Adrenal gland (tissue), 5 donors: Measurements from ENCODE around the gene RNASE7.

ENCODE experiments used
- CTCF ChIP-seq, 6 experiments: fragments of 450-650 bp in 4 of 6; fragments of 200-600 bp in 2 of 6; sonication (generic) in 1 of 6; IDR thresholded peaks; 1 replicate in 5 of 6; 2 replicates in 1 of 6; pipeline versions ENCODE4 v1.5.1 to v1.8.0; 2016 to 2021; ENCODE audit warnings: antibody characterized with exemption in 6 of 6, mild to moderate bottlenecking in 2 of 6, moderate library complexity in 1 of 6
- POLR2A ChIP-seq, 2 donors: fragments of 450-650 bp; IDR thresholded peaks; one replicate each; pipeline ENCODE4 v1.6.1; 2017; ENCODE audit warnings: antibody characterized with exemption in 2 of 2, mild to moderate bottlenecking in 2 of 2, moderate library complexity in 1 of 2
- donor health status: DM: no; HTN: no; CAD: no.

- TF ChIP-seq POLR2A (IDR thresholded peaks at IDR 0.05): no peak
- no peak for TF ChIP-seq CTCF (IDR thresholded peaks at IDR 0.05)
Measured at GRCh38 chr14:20999591-20999990, 42.6 kb upstream of the RNASE7 start.
